ENCODE data around the gene POC1A. TPM values are rescaled to one million over a fixed set of nuclear protein-coding genes. Genes with fewer than 3 reads are reported as not detected.

POC1A gene
- total RNA-seq, 1 donor from 2014 or later, result 2.4 TPM

GRCh38 chr3:52144034-52144795 is 10.0 kb downstream of the POC1A start:
- DNase-seq, result peak; percentile 73
- Mint-ChIP-seq H3K4me3 (no peak overlapping the region), H3K27ac (no peak overlapping the region), H3K27me3 (no peaks in the 10 kb centered on the region), H3K4me1 (peaks cover 4% of the 10 kb centered on the region), H3K36me3 (ENCODE audit: low read depth) (no peaks in the 10 kb centered on the region), H3K9me3 (no peaks in the 10 kb centered on the region)
- ATAC-seq (ENCODE audit: low read depth), result peak; percentile 100
- ChIA-PET POLR2A (interaction anchor here (1.1 to 2.6 kb wide), 2 partner anchors 11 to 143 kb away, joined by 3 to 10 read pairs; partner anchors contain the start of gene POC1A), CTCF (interaction anchor here (0.8 to 5.5 kb wide), 5 partner anchors 22 to 208 kb away, joined by 3 to 78 read pairs (median 9); no protein-coding TSS in a partner anchor)
- intact Hi-C loops (cut with micrococcal nuclease), result loop anchor here (1.0 kb wide), 5 partner anchors 21 to 202 kb away; partner anchors contain the start of gene PARP3
- TF ChIP-seq, protein P1, sequence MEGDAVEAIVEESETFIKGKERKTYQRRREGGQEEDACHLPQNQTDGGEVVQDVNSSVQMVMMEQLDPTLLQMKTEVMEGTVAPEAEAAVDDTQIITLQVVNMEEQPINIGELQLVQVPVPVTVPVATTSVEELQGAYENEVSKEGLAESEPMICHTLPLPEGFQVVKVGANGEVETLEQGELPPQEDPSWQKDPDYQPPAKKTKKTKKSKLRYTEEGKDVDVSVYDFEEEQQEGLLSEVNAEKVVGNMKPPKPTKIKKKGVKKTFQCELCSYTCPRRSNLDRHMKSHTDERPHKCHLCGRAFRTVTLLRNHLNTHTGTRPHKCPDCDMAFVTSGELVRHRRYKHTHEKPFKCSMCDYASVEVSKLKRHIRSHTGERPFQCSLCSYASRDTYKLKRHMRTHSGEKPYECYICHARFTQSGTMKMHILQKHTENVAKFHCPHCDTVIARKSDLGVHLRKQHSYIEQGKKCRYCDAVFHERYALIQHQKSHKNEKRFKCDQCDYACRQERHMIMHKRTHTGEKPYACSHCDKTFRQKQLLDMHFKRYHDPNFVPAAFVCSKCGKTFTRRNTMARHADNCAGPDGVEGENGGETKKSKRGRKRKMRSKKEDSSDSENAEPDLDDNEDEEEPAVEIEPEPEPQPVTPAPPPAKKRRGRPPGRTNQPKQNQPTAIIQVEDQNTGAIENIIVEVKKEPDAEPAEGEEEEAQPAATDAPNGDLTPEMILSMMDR (IDR thresholded peaks at IDR 0.05), result peak; percentile 66

DNA sequence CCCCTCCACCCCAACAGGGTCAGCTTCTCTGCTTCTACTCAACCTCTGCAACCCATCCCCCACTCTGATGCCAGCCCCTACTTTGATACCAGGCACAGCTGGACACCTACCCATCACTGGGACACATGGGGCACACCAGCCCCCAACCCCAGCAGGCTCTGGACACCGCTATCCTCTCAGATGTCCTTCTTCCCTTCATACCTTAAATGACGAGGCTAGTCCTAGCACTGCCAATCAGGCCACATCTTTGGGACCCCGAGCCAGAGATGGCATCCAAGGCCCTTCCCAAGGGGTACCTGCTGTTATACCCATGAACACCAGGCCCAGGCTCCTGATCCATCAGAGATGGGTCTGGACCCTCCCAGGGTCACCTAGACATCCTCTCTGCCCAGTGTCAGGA is 10.6 kb downstream of the POC1A start:
- peaks cover 4% of the 10 kb centered on the region for H3K4me1 Mint-ChIP-seq
- no peaks in the 10 kb centered on the region for H3K36me3 Mint-ChIP-seq (ENCODE audit: low read depth)
- DNase-seq, result no peak
- ATAC-seq (ENCODE audit: low read depth), result no peak
- H3K27ac Mint-ChIP-seq, result no peak overlapping the region
- TF ChIP-seq, protein P1 (IDR thresholded peaks at IDR 0.05), result no peak
- no peaks in the 10 kb centered on the region for H3K9me3 Mint-ChIP-seq
- no peaks in the 10 kb centered on the region for H3K27me3 Mint-ChIP-seq
- H3K4me3 Mint-ChIP-seq, result no peak overlapping the region
- ChIA-PET POLR2A (no interaction called here), CTCF (interaction anchor here (4.9 to 5.5 kb wide), 2 partner anchors 90 to 141 kb away, joined by 28 to 78 read pairs; no protein-coding TSS in a partner anchor)
- intact Hi-C loops (cut with micrococcal nuclease), result loop anchor here (1.0 kb wide), 5 partner anchors 20 to 201 kb away; partner anchors contain the start of gene PARP3

GRCh38 chr3:52143156-52143555 is 11.1 kb downstream of the POC1A start:
- intact Hi-C loops (cut with micrococcal nuclease), result no loop called here
- Mint-ChIP-seq H3K36me3 (ENCODE audit: low read depth) (no peaks in the 10 kb centered on the region), H3K4me3 (no peak overlapping the region), H3K27ac (no peak overlapping the region), H3K27me3 (no peaks in the 10 kb centered on the region), H3K4me1 (peaks cover 4% of the 10 kb centered on the region), H3K9me3 (no peaks in the 10 kb centered on the region)
- ATAC-seq (ENCODE audit: low read depth) (no peak), DNase-seq (no peak)
- TF ChIP-seq, protein P1 (IDR thresholded peaks at IDR 0.05), result no peak
- POLR2A ChIA-PET, result no interaction called here
- CTCF ChIA-PET, result interaction anchor here (0.7 to 5.5 kb wide), 4 partner anchors 22 to 145 kb away, joined by 3 to 78 read pairs (median 16); no protein-coding TSS in a partner anchor

GRCh38 chr3:52141751-52142150 is 12.5 kb downstream of the POC1A start:
- H3K4me1 Mint-ChIP-seq, result peaks cover 4% of the 10 kb centered on the region
- POLR2A ChIA-PET, result no interaction called here
- H3K36me3 Mint-ChIP-seq (ENCODE audit: low read depth), result no peaks in the 10 kb centered on the region
- intact Hi-C loops (cut with micrococcal nuclease), result no loop called here
- CTCF ChIA-PET, result interaction anchor here (1.2 to 4.9 kb wide), 2 partner anchors 13 to 139 kb away, joined by 4 to 78 read pairs; partner anchors contain the start of gene POC1A
- H3K4me3 Mint-ChIP-seq, result no peak overlapping the region
- no peaks in the 10 kb centered on the region for H3K27me3 Mint-ChIP-seq
- ATAC-seq (ENCODE audit: low read depth) (no peak), DNase-seq (no peak)
- TF ChIP-seq, protein P1 (IDR thresholded peaks at IDR 0.05), result no peak
- no peaks in the 10 kb centered on the region for H3K9me3 Mint-ChIP-seq
- H3K27ac Mint-ChIP-seq, result no peak overlapping the region

DNA sequence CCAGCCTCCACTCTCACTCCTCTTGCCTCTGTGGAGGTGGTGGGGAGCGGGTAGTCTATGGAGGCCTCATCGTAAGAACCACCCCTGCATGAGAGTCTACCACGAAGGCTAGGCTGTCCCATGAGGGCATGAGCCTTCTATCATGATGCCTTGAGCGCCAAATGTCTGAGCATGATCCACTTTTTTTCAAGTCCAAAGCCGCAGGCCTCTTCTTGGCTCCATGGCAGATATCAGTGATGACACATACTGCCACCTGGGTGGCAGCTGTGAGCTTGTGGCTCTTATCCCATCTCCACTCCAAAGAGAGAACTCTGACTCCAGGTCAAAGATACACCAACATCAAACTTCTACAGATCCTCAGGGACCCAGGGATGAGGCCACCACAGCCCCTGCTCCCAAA is 13.5 kb downstream of the POC1A start:
- POLR2A ChIA-PET, result no interaction called here
- H3K27me3 Mint-ChIP-seq, result no peaks in the 10 kb centered on the region
- TF ChIP-seq, protein P1 (IDR thresholded peaks at IDR 0.05), result no peak
- no peaks in the 10 kb centered on the region for H3K36me3 Mint-ChIP-seq (ENCODE audit: low read depth)
- no peaks in the 10 kb centered on the region for H3K9me3 Mint-ChIP-seq
- CTCF ChIA-PET, result interaction anchor here (4.9 kb wide), 1 partner anchor 138 kb away, joined by 78 read pairs; no protein-coding TSS in a partner anchor
- no peak for ATAC-seq (ENCODE audit: low read depth)
- H3K4me3 Mint-ChIP-seq, result no peak overlapping the region
- H3K4me1 Mint-ChIP-seq, result peaks cover 4% of the 10 kb centered on the region
- intact Hi-C loops (cut with micrococcal nuclease), result no loop called here
- no peak for DNase-seq
- no peak overlapping the region for H3K27ac Mint-ChIP-seq

Measured in activated B cell treated with CpG ODN at 0.5 μM for 24 hours (primary cell).